Dermis lymphatic vessel endothelial cell (primary cell): ENCODE measurements around the gene P2RY8. TPM values are rescaled to one million over a fixed set of nuclear protein-coding genes. Genes with fewer than 3 reads are reported as not detected.

Experiments
- total RNA-seq: library from RNA; depleted of rRNA; stranded (reverse); fragments of >200 nt; gene quantifications from 2 replicates; pipeline ENCODE4 v1.2.1, GENCODE V29; 2014

The P2RY8 gene
- 0.26 and 0.43 TPM in 2 replicates for total RNA-seq

DNA sequence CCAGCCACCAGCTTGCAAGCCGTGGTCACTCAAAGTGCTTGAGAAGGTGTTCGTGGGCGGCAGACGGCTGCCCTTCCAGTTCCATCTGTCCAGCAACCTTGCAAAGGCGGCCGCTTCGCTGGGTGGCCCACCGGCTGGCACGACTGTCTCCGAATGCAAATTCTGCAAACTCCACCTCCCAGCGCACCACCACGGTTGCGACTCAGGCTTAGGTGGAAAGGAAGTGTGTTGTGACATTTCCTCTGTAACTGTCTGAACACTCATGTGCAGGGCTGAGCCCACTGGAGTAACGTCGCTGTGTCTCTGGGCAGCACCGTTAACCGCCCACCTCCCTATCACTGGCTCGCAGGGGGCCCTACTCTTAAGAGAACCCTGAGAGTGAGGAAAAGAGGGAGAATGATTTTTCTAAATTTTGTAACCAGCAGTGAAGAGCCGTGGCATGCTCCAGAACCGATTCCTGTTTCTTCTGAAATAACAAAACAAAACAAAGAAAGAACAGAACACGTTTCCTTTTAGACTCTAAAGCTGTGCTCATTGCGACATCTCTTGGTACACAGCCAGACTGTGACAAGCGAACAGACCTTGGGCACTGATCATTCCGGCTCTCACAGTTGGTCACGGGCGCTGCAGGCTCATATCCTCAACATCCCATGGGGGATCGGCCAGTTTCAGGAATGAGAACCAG is at the start of gene P2RY8:
Gene P2RY8 (minus strand): TSS at position 155 of the 685 bp plus-strand sequence. CDS start 70,627 bp downstream, outside the sequence.

GRCh38 chrX:1452516-1453394 is 84.2 kb downstream of the P2RY8 start, which contains the start of gene ASMTL:
Gene ASMTL, minus strand, starts transcription at chrX:1452909. Its CDS starts 69 bp downstream, at chrX:1452840.

Other genes starting within 250 kb of the P2RY8 start
- gene IL3RA, start 200.4 kb downstream of the P2RY8 start, total RNA-seq, result 9.0 and 48.7 TPM in 2 replicates
- 222 and 238 TPM in 2 replicates for gene SLC25A6, start 145.1 kb downstream of the P2RY8 start, total RNA-seq
- gene ASMTL, start 84.3 kb downstream of the P2RY8 start, total RNA-seq, result 12.5 and 14.6 TPM in 2 replicates
- 12.7 and 20.8 TPM in 2 replicates for gene AKAP17A, start 54.4 kb upstream of the P2RY8 start, total RNA-seq
- not detected in 2 replicates for gene ASMT, start 77.9 kb upstream of the P2RY8 start, total RNA-seq